ENCODE results near the gene ENTPD3.
A peak's percentile ranks its signal among the peaks of the same experiment; 100 is the strongest.
"Not testable (repeated sequence)": the region's sequence is repeated elsewhere in the genome, so short reads cannot be mapped to it uniquely, and the experiment has no call there.

ENTPD3 gene

DNA sequence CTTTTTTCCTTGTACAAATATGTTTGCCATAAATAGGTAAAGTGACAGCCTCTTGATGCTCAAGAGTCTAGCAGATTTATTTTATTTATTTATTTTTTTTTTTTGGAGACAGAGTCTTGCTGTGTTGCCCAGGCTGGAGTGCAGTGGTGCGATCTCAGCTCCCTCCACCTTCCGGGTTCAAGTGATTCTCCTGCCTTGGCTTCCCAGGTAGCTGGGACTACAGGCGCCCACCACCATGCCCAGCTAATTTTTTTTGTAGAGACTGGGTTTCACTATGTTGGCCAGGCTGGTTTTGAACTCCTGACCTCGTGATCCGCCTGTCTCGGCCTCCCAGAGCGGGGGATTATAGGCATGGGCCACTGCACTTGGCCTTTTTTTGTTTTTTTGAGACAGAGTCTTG, 75.9 kb downstream of the ENTPD3 start:
- DNase-seq, result not testable (repeated sequence)

DNA sequence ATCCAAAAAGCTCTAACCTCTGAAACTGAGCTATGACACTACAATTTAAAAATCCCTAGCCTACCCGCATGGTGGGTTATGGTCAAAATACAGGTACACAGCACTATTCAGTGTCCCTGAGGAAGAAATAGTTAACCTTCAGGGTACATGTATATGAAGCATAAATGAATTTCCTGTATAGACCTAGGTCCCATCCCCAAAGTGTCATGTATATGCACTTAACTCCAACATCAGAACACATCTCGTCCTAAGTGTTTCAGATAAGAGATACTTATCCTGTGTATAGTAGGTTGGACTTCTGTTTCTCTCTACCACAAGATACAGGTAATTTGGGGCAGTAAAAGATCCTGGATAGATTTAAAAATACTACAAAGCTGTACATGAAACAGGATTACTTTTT, 76.6 kb downstream of the ENTPD3 start:
- DNase-seq, result no peak

DNA sequence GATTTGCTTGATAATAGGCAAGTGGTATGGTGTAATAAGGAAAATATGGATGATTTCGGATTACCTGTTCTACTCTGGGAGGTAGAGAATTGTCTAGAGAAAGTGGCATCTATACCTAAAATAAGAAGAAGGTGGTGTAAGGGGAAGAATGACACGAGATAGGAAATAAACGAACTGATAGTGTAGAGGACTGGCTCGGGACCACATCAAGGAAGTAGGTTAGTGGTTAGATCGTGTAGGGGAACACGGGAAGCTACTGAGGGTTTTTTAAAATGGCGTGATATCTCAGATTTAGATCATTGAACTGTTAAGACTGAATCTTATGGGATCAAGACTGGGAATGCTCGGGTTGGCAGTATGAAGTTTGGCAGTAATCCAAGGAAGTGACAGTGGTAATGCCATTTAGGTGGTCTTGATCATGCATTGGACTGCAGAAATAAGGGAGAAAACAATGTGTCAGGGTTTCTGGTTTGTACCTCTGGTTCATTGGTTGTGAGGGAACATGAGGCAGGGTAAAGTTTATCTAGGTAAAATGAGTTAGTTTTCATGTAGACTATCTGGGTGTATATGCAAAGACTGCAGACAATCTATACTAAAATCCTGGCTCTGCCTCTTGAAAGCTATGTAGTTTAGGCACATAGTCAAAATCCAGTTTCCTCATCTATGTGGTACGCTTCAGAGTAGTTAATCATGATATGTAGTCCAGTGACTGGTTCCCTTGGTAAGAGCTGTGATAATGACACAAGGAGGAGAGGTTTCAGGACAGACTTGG, 77.5 kb downstream of the ENTPD3 start:
- DNase-seq, result no peak

DNA sequence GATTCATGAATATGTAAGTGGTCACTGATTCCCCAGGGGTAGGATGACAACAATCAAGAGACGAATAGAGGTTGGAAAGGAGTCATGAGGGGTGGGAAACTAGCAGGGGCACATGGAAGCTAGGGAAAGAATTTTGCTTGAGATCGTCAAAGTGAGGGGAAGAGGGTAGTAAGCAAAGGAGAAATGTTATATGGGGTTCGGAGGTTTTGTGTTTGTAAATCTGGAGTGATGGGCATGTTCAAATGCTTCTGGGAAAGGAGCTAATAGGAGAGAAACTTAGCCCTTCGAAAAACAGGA, 78.1 kb downstream of the ENTPD3 start:
- no peak for DNase-seq

DNA sequence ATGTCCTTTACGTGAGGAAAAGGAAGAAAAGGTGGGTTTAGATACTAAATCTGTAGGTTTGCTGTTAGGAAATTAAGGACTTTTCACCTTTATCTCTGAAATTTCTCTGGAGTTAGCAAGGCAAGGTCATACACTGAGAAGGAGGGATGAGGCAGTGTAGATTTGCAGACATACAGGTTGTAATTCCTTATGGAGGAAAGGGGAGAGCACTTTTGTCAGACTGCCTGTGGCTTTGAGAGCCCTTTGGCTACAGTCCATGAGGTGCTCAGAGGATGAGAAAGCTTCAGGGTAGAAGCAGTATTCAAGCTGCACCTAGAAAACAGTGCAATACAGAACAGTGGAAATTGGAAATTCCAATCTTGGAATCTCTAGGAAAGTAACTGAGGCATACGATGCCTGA, 78.5 kb downstream of the ENTPD3 start:
- DNase-seq, result no peak

DNA sequence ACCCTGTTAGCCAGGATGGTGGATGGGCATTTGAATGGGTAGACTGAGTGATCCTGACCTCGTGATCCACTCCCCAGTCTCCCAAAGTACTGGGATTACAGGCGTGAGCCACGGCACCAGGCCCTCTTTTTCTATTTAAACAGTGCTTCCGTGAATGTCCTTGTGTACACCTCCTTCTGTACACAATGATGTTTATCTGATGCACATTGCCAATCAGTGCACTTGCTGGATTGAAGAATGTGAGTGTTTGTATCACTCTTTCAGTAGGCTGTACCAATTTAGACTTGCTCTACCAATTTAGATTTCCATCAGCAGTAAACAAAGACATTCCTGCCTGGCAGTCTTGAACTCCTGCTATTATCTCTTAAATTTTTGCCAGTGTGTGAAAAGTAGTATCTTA, 81.0 kb downstream of the ENTPD3 start:
- DNase-seq, result no peak

DNA sequence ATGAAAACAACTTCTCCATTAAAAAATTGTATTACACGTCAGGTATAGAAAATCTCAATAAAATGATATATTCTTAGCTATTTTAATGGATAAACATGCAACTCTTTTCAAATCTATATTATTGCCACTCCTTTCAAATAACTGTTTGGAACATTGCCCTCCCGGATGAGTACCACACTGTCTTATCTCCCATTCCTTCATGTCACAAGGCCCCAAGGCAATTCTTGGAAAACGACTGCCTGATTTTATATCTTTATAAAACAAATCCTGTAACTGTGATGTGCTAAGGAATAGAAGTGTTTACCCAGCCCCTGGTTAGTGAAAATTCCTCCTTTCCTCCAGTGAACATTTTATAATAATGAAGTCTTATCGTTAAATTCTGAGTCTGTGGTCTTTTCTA, 83.7 kb downstream of the ENTPD3 start:
- no peak for DNase-seq

DNA sequence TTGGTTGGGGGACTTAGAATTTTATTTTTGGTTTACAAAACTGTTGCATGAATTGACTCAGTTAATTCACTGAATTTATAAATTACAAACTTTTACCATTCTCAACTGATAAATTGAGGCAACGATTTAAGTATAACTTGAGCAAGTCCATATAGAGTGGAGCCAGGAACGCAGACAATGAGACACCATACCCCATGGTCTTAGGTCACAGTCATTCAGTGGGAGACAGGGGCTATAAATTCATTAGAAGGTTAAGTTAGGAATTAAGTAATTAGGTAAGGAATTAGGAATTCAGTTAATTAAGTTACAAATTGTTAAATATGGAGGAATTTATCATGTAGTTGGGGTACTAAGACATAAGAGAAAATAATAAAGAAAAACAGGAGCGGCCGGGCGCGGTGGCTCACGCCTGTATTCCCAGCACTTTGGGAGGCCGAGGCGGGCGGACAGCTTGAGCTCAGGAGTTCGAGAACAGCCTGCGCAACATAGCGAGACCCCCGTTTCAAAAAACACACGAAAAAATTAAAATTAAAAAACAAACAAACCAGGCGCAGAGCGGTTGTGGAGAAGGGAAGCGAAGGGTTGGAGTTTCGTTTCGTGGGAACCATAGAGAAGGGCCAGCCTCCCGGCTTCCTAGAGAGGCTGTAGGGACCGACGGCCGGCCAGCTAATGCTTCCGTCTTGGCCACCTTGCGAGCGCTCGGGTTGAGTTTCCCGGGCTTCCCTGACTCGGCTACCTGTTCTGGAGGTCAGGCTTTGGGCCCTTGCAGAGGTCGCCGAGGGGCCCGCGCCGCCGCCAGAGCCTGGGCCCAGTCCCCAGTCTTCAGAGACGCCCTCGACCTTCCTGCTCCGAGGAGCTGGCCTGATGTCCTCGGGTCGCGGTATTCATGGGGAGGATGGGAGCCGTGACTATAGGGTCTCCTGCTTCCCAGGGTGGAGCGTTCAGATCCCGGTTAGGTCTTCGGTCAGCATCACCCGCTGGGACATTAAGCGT, 89.8 kb downstream of the ENTPD3 start, which contains the start of gene ZNF619:
TSS of gene ZNF619 (plus strand) at position 645 of the 993 bp plus-strand sequence. CDS start 858 bp downstream, outside the sequence.
- DNase-seq, result peak; percentile 32

DNA sequence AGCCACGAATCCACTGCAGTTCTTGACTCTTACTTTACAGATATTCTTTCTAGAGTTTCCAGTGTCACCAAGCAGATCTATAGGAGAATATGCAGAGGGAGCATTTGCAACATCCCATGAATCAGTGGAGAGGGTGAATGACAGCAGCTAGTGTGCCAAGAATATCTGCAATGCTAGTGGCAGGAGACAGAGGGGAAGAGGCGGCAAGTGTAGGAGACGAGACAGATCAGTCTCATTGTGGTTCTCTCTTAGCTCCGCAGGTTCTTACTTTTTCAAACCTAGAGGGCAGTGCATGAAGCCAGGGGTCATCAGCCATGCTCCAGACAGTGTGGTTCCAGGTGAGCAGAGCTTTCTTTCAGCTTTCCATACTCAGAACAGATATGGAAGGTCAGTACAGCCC, 90.7 kb downstream of the ENTPD3 start:
- DNase-seq, result no peak

Data from activated T-cell treated with anti-CD3 and anti-CD28 coated beads for 4 hours (primary cell).